Activated CD4-positive, alpha-beta T cell treated with anti-CD3 and anti-CD28 coated beads, Interleukin-2, amount 50 U/mL, for 16 hours (primary cell): Measurements from ENCODE around the gene SNF8.
A peak's percentile ranks its signal among the peaks of the same experiment; 100 is the strongest.
"Not testable (repeated sequence)": the region's sequence is repeated elsewhere in the genome, so short reads cannot be mapped to it uniquely, and the experiment has no call there.

Experiments
- DNase-seq: peaks from one replicate; pipeline ENCODE4 v3.0.0-alpha.2; 2020

SNF8 gene

DNA sequence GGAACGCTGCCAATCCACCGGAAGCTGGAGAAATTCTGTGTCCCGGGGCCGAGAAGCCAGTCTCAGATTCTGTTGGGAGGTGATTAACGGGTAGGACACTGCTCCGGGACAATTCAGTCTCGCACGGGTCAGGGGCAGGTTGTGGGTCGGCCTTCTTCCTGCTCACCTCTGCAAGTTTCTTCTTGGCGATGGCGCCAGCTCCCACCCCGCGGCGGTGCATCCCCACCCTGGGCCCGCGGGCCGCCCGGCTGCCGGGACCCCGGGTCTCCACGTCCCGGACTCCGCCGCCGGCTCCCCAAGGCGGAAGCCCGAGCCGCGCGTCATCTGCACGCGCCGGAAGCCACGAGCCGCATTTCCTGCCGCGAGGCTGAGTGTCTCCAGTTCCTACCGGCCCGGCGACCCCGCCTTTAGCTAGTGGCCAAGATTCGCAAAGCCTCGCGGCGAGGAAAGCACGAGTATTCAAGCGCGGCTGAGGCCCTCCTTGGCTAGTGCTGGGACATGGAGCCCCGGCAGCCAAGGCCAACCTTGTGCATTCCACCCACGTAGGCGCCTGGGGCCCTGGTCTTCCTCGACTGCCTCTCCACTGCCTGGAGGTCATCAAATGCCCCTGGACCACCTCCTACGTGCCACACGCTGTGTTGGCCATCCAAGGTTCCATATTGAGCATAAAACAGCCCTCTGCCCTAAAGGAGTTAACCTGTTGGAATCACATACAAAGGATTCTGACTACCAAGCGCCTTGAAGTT, at the start of gene SNF8:
TSS of gene SNF8 (minus strand) at position 328 of the 746 bp plus-strand sequence. CDS start at position 220, 108 bp downstream.
- DNase-seq = peak; percentile 94

DNA sequence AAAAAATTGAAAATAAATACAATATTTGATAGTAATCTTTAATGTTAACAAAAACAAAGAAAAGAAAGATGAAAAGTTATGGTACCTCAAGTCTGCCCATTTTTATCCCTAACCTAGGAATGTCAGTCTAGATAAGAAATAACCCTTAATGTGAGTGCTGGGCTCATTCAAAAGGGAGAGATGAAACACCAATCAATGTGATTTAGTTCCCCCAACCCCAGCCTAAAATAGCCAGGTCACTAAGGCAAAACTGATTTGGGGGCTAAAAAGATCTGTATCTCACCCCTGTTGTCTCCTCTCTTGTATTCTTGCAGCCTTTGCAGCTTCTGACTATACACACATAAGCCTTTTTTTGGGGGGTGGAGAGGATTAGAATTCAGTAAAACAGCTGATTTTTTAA, 49.3 kb upstream of the SNF8 start:
- no peak for DNase-seq

GRCh38 chr17:48993305-48993704, 48.7 kb upstream of the SNF8 start:
- DNase-seq = no peak

GRCh38 chr17:48992444-48992843, 47.8 kb upstream of the SNF8 start:
- DNase-seq = no peak

- DNase-seq = no peak
Observed at GRCh38 chr17:48990882-48991357, 46.3 kb upstream of the SNF8 start.

DNA sequence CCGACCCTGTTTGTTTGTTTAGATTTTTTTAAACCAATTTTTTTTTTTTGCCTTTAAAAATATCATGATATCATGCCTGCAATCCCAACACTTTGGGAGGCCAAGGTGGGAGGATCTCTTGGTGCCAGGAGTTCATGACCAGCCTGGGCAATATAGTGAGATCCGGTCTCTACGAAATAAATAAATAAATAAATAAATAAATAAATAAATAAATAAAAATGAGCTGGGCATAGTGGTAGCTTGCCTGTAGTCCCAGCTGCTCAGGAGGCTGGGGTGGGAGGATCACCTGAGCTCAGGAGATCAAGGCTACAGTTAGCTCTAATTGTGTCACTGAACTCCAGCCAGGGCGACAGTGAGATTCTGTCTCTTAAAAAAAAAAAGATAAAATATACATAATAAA, 44.5 kb upstream of the SNF8 start:
- DNase-seq = no peak

DNA sequence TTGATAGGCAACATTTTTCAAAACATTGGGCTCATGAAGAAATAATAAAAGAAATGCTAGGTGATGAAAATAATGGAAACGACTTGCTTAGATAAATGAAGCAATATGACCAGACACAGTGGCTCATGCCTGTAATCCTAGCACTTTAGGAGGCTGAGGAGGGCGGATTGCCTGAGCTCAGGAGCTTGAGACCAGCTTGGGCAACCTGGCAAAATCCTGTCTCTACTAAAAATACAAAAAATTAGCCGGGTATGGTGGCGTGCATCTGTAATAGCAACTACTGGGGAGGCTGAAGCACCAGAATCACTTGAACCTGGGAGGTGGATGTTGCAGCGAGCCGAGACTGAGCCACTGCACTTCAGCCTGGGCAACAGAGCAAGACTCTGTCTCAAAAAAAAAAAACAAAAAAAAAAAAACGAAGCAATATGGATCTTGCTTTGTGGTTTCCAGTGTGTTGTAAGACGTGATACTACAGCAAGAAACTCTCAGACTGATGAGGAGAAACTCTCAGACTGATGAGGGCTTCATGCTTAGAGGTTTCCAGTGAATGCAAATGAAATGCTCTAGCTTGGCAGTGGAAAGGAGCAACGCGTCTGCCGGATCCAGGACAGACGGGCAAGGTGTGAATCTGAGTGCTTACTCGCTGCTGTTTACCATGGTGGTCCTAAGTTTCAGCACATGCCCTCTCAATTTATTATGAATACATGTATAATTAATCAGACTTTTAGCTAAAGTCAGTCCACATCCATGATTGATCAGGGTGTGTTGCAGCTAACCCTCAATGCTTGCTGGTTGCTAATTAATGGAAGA, 41.0 kb upstream of the SNF8 start:
- no peak for DNase-seq

DNA sequence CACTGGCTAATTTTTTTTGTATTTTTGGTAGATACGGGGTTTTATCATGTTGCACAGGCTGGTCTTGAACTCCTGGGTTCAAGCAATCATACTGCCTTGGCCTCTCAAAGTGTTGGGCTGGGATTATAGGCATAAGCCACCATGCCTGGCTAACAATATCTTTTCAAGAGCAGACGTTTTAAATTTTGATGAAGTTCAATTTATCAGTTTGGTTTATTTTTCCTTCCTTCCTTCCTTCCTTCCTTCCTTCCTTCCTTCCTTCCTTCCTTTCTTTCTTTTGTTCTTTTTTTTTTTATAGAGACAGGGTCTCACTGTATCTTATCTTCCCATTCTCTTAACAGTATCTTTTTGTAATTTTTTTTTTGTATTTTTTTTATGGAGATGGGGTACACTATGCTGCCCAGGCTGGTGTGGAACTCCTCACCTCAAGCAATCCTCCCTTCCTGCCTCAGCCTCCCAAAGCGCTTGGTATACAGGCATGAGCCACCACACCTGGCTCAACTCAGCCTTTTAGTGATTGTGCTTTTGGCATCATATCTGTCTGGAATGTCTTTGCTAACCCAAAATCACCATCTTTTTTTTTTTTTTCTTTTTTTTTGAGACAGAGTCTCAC, 37.4 kb upstream of the SNF8 start:
- no peak for DNase-seq

- no peak for DNase-seq
Observed at GRCh38 chr17:48973806-48974205, 29.2 kb upstream of the SNF8 start.

DNA sequence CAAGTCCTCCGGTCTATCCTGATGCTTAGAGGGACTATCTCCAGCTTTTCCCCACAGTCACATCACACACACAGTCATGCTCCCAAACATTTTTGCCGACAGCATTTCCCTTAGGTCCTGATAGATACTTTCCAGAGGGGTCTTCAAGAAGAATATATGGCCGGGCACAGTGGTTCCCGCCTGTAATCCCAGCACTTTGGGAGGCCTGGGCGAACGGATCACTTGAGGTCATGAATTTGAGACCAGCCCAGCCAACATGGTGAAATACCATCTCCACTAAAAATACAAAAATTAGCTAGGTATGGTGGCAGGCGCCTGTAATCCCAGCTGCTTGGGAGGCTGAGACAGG, 28.1 kb upstream of the SNF8 start:
- no peak for DNase-seq

DNA sequence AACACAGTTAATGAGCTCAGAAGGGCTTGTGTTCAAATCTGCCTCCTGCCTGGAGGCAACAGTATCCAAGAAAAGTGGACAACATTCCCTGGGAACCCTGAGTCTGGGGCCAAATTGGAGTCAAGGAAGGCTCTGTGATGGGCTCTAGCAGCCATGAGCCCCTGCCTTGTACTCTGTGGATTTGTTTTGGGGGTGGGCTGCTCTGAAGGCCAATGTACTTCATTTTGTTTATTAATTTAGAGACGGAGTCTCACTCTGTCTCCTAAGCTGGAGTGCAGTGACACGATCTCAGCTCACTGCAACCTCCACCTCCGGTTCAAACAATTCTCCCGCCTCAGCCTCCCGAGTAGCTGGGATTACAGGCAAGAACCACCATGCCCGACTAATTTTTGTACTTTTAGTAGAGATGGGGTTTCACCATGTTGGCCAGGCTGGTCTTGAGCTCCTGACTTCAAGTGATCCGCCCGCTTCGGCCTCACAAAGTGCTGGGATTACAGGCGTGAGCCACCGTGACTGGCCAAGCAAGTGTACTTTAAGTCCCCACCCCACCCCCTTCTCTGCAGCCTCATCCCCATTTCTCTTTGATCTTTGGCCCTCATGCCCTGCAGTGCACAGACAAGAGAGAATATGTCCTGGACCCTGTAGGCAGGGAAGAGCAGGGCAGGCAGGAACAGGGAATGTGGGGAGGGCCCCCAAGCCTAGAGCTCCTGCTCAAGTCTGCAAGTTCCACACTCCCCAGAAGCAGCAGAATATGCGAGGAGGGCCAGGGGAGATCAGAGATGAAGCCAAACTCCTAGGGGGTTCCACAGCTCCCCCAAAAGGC, 26.4 kb upstream of the SNF8 start:
- DNase-seq = no peak

GRCh38 chr17:48970224-48970623, 25.6 kb upstream of the SNF8 start:
- DNase-seq = no peak

DNA sequence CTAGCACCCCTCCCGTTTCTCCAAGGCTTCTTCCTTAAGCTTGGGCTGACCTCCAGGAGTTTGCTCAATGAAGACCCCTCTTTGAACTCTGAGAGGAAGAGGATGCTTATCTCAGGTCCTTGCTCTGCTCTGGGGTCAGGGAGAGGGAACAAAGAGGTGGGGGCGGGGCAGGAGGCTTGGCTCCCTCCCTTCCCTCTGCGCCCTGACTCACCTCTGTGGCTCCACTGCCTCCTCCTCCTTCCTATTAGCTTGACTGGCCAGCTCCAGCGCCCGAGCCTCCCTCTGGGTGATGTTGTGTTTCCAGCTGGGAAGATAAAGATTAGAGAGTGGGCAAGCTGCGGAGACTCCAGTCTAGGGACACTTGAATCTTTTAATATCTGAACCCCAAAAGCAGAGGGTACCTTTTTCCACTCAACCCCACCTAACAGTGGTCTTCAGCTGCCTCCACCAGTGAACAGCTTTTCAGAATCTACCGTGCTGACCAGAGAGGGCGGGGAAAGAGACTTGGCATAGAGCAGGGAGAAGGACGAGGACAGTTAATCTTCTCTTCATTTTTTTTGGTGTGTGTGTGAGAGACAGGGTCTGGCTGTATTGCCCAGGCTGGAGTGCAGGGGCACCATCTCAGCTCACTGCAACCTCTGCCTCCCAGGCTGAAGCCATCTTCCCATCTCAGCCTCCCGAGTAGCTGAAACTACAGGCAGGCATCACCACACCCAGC, 17.0 kb upstream of the SNF8 start:
- no peak for DNase-seq

DNA sequence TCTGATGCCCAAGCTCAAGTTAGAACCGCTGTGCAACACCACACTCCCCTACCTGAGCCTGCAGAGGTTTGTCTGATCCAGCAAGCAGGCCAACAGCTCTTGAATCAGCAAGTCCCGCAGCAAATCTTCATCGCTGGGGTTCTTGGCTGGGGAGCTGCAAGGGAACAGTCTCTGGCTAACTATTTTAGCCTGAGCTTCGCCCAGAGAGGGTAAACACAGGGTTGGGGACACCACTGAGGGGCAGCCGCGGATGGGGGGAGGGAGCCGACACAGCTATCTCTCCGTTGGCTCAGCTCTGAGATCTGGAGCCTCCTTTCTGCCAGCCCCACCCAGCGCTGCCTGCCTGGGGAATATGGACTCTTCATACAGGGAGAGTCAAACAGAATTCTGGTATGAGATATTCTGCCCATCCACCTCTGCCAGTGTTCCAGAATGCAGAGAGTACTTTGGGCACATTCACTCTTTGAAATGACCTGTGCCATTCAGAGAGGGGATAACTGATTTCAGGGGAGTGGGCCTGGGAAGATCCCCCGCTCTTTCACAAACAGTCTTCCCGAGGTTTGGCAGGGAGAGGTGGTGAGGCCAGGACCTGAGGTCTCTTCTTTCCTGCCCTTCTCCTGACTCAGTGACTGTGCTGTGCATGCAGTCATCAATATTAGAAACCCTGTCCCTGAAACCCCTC, 16.3 kb upstream of the SNF8 start:
- DNase-seq = no peak

DNA sequence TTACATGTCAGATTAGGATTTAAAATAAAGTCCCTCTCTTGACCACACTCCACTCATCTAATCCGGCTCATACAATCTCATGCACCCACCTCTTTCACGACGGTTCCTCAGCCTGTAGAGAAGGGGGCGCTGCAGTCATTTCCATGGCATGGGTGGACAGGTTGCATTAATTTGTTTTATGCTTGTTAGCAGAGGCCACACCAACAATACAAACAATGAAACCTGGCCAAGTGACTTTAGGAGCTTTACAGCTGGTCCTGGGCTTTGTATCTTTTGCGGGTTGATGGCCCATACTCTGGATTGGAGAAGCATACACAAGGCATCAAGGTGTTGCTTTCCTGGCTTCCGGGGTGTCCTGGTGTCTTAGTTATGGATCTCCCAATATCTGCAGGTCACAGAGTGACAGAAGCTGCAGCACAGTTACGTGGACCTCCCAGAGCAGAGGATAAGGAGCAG, 9.7 kb upstream of the SNF8 start:
- DNase-seq = no peak

GRCh38 chr17:48952904-48953303, 8.3 kb upstream of the SNF8 start:
- peak; percentile 19 for DNase-seq

- no peak for DNase-seq
Observed at GRCh38 chr17:48951572-48951971, 6.9 kb upstream of the SNF8 start.

- not testable (repeated sequence) for DNase-seq
Observed at GRCh38 chr17:48945261-48945651, 614 bp upstream of the SNF8 start.

- no peak for DNase-seq
Observed at GRCh38 chr17:48933035-48933434, 11.6 kb downstream of the SNF8 start.

DNA sequence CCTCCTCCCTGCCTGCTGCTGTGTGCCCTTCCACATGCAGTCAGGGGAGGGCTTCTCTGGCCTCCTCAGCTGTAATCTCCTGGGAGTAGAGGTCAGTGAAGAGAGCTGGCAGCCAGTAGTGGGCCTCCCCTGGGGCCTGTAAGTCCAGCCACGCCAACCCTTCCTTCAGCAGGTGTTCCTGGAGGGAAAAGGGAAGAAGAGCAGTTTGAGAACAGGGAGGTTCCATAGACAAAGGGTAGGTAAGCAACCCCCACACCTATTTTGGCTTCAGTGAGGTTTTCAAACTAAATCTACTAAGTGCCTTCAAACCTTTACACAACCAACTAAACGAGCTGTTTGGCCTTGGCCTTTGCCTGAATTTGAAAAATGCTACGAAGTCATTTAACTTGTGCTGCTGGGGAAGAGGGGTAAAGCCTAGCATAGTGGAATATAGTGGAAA, 14.2 kb downstream of the SNF8 start:
- DNase-seq = no peak

DNA sequence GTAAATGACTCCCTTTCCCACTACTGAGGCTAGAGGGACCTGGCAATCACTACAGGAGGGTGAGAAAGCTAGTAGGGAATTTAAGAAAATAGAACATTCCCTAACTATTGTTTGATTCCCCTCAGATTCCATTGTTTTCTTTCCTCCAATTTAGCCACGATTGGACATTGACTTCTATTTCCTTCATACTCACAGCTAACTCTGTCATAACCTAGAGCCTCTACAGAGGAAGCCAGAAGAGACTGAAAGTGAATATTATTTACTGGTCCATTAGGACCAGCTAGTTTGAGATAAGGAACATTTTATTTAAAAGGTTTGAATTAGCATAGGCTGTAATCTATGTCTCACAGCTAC, 14.9 kb downstream of the SNF8 start:
- DNase-seq = no peak
